ENCODE measurements around the gene ZNF132. TPM values are rescaled to one million over a fixed set of nuclear protein-coding genes. Genes with fewer than 3 reads are reported as not detected.

ZNF132 gene
- total RNA-seq, 4 donors from 2014 or later: 2.2 to 4.5 (median 2.8) TPM

DNA sequence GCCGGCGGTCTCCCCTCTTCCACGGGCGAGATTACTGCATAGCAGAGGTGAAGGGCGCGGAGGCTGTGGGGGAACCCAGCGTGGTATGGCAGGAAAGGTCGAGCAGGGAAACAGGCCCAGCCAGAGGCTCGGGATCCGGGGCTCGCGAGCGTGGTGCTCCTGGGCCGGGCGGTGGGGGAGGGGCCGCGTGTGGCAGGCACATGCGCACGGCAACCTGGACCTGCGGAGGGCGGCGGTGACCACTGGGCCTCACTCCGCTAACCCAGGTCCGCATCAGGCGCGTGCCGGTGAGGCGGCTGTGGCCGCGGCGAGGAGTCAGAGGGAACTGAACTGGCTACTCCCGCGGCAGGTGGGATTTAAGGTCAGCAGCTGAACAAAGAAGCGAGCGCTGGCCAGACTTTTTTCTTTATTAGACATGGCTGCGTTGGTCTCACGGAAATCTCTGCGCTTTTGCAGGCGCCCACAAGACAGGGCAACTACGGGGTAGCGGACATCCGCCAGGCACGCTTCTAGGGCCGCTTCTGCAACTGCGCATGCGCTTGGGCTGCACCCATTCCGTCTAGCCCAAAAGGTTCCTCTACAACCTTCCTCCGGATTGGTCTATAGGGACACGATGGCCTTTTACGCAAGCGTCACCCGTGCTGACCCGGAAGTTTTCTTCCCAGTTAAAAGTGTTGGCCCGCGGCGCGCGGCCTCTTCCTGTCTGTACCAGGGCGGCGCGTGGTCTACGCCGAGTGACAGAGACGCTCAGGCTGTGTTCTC, 53.2 kb downstream of the ZNF132 start, which contains the start of gene RPS5:
TSS of gene RPS5 (plus strand) at position 694 of the 762 bp plus-strand sequence. CDS start 869 bp downstream, outside the sequence.
- 0% methylated on average over 42 to 48 of the region's 64 CpGs for WGBS, 2 donors
- H3K4me3 ChIP-seq (ENCODE audit: low read depth, poor library complexity, severe bottlenecking): peak within 1 kb of the TSS; percentile 63
- TF ChIP-seq, protein P1, sequence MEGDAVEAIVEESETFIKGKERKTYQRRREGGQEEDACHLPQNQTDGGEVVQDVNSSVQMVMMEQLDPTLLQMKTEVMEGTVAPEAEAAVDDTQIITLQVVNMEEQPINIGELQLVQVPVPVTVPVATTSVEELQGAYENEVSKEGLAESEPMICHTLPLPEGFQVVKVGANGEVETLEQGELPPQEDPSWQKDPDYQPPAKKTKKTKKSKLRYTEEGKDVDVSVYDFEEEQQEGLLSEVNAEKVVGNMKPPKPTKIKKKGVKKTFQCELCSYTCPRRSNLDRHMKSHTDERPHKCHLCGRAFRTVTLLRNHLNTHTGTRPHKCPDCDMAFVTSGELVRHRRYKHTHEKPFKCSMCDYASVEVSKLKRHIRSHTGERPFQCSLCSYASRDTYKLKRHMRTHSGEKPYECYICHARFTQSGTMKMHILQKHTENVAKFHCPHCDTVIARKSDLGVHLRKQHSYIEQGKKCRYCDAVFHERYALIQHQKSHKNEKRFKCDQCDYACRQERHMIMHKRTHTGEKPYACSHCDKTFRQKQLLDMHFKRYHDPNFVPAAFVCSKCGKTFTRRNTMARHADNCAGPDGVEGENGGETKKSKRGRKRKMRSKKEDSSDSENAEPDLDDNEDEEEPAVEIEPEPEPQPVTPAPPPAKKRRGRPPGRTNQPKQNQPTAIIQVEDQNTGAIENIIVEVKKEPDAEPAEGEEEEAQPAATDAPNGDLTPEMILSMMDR (IDR thresholded peaks at IDR 0.05): no peak
- TF ChIP-seq POLR2A (IDR thresholded peaks at IDR 0.05): no peak
- intact Hi-C loops (cut with DNase I; ENCODE audit: low total_unique reads): no loop called here
- DNase-seq (ENCODE audit: low spot score in 2 of 2): peak; percentile 97 to 99

DNA sequence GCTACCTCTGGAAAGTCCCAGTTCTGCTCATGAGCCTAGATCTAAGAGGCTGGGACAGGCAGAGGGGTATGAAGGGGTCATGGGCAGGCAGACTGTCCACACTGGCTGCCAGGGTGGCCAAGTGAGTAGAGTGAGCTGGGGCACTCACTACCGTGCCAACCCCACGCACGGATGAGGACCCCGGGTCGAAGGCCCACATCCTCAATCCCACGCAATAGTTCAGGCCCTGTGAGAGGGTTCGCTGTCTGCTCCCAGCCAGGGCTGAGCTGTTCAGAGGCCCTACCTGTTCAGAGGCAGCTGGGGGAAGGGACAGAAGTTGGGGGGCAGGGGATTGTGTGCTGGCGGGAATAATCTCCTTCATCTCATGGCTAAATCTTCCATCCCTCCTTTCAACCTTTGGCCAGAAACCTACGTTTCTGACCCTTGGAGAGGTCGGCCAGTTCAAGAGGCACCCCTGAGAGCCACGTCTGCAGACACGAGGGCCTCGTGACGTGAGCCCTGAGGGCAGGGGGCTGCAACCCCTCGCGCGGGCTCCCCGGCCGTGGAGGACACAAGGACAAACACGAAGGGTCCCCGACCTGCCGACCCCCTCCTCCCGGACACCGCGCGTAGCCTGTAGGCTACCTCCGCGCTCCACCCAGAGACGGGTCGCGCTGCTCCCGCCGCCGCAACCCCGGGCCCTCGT, 53.9 kb downstream of the ZNF132 start:
- 7 to 9% methylated on average over 25 to 30 of the region's 36 CpGs for WGBS, 2 donors
- DNase-seq (ENCODE audit: low spot score in 2 of 2): peak in 1 of 2 donors; percentile 85
- peak overlapping the region; percentile 58 for H3K4me3 ChIP-seq (ENCODE audit: low read depth, poor library complexity, severe bottlenecking)
- intact Hi-C loops (cut with DNase I; ENCODE audit: low total_unique reads): no loop called here
- TF ChIP-seq, protein P1 (IDR thresholded peaks at IDR 0.05): no peak
- no peak for TF ChIP-seq POLR2A (IDR thresholded peaks at IDR 0.05)

DNA sequence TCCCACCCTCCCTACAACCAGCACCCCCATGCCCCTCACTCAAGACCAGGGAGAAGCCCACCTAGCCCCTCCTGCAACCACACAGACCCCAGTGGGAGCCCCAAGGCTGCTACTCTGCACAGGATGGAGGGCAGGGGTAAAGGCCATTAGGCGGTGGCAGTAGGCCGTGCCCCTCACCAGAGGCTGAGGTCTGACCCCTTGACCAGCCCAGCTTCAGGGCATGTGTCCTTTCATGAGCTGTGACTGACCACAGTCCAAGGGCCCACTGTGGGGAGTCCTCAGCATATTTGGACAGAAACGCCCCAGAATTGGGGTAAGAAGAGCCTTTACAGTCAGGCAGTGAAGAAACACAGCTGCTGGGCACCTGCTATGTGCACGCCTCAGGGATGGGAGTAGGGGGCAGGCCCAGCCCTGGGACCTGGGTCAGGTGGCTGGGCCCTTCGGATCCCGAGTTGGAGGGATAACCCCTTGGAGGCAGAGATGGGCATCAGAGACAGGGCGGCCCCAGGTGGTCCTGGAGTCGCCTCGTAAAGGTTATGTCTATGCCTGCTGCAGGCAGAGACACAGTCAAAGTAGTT, 54.6 kb downstream of the ZNF132 start:
- TF ChIP-seq, protein P1 (IDR thresholded peaks at IDR 0.05): no peak
- TF ChIP-seq POLR2A (IDR thresholded peaks at IDR 0.05): no peak
- DNase-seq (ENCODE audit: low spot score in 2 of 2): no peak
- intact Hi-C loops (cut with DNase I; ENCODE audit: low total_unique reads): no loop called here
- no peak overlapping the region for H3K4me3 ChIP-seq (ENCODE audit: low read depth, poor library complexity, severe bottlenecking)
- 56 to 74% methylated on average over 7 to 9 of the region's 9 CpGs for WGBS, 2 donors

DNA sequence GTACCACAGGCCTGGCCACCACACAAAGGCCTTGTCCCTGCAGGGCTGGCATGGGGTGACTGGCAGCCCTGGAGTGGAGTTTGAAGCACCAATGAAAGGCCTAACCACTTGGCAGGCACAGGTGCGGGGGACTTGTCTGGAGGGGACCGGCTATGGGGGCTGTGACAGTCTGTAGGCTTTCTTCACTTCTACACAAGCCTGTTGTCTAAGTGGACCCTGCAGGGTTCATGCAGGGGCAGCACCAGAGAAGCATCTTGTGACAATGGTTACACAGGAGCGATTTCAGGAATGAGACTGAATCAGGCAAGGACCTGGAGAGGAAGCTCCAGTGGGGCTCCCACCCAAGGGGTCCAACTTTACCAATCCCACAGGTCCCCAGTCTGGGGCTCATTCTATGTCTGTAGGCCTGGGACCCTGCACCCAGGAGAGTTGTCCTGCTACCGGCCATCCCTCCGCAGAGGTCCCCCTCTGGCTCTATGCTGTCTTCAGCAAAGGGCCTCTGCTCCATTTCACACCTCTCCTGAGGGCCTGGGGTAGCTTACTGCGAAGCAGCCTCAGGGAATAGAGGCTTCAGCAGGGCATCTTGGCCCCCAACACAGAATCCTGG, 56.9 kb downstream of the ZNF132 start:
- TF ChIP-seq POLR2A (IDR thresholded peaks at IDR 0.05): no peak
- TF ChIP-seq, protein P1 (IDR thresholded peaks at IDR 0.05): no peak
- no peak overlapping the region for H3K4me3 ChIP-seq (ENCODE audit: low read depth, poor library complexity, severe bottlenecking)
- intact Hi-C loops (cut with DNase I; ENCODE audit: low total_unique reads): no loop called here
- DNase-seq (ENCODE audit: low spot score in 2 of 2): no peak
- 90 to 100% methylated on average over 6 of the region's 6 CpGs for WGBS, 2 donors

Small RNAs within 50 kb of the gene (microRNA-seq; reads per million reads assigned to microRNA genes)
- 0 to 1.1 reads per million in 2 donors for gene MIR4754 (ENCODE audit: borderline number of aligned reads in 1 of 2, borderline replicate concordance in 2 of 2)

Other genes with a start within 250 kb of the ZNF132 start
- 10 to 100 TPM; 34.2 to 55.1 (median 43.3) TPM for gene ZNF544, start 211.2 kb downstream of the ZNF132 start, total RNA-seq
- gene ZNF8, start 161.2 kb downstream of the ZNF132 start, total RNA-seq: 10 to 100 TPM in 1 of 4 donors, 1 to 10 TPM in 3; 3.0 to 12.8 (median 8.9) TPM
- 10 to 100 TPM; 23.3 to 50.1 (median 33.4) TPM for gene ERVK3-1, start 134.8 kb downstream of the ZNF132 start, total RNA-seq
- gene ZSCAN22, start 113.2 kb downstream of the ZNF132 start, total RNA-seq: 1 to 10 TPM; 4.8 to 7.7 (median 5.4) TPM
- gene A1BG, start 86.7 kb downstream of the ZNF132 start, total RNA-seq: 10 to 100 TPM in 2 of 4 donors, 1 to 10 TPM in 2; 4.8 to 16.8 (median 9.2) TPM
- gene ZNF497, start 77.4 kb downstream of the ZNF132 start, total RNA-seq: 1 to 10 TPM; 1.4 to 3.1 (median 1.5) TPM
- gene ZNF837, start 59.1 kb downstream of the ZNF132 start, total RNA-seq: 10 to 100 TPM in 2 of 4 donors, 1 to 10 TPM in 2; 4.7 to 12.0 (median 8.5) TPM
- 1,000 to 10,000 TPM; 1,758 to 2,840 (median 2,497) TPM for gene RPS5, start 52.9 kb downstream of the ZNF132 start, total RNA-seq
- gene RNF225, start 44.5 kb downstream of the ZNF132 start, total RNA-seq: 10 to 100 TPM; 30.4 to 62.7 (median 42.7) TPM
- 10 to 100 TPM; 16.9 to 28.6 (median 23.4) TPM for gene ZNF584, start 31.5 kb downstream of the ZNF132 start, total RNA-seq
- gene ZNF324B, start 11.5 kb upstream of the ZNF132 start, total RNA-seq: 10 to 100 TPM; 15.4 to 21.2 (median 16.6) TPM
- gene ZNF324, start 26.9 kb upstream of the ZNF132 start, total RNA-seq: 10 to 100 TPM; 23.3 to 32.0 (median 29.4) TPM
- gene ZNF446, start 36.2 kb upstream of the ZNF132 start, total RNA-seq: 10 to 100 TPM; 14.7 to 29.8 (median 22.8) TPM
- gene SLC27A5, start 71.8 kb upstream of the ZNF132 start, total RNA-seq: 10 to 100 TPM in 1 of 4 donors, 1 to 10 TPM in 3; 4.8 to 11.7 (median 8.1) TPM
- gene ZBTB45, start 79.7 kb upstream of the ZNF132 start, total RNA-seq: 10 to 100 TPM; 13.3 to 30.5 (median 18.4) TPM
- 100 to 1,000 TPM; 225 to 412 (median 265) TPM for gene TRIM28, start 103.9 kb upstream of the ZNF132 start, total RNA-seq
- 100 to 1,000 TPM; 104 to 129 (median 118) TPM for gene CHMP2A, start 115.0 kb upstream of the ZNF132 start, total RNA-seq
- gene UBE2M, start 118.5 kb upstream of the ZNF132 start, total RNA-seq: 10 to 100 TPM; 14.8 to 37.0 (median 23.6) TPM
- 10 to 100 TPM; 14.8 to 34.7 (median 27.6) TPM for gene MZF1, start 133.2 kb upstream of the ZNF132 start, total RNA-seq